OCI-LY7 (cell line): ENCODE data around the gene BICC1. TPM values are rescaled to one million over a fixed set of nuclear protein-coding genes. Genes with fewer than 3 reads are reported as not detected.
"Not testable (repeated sequence)": the region's sequence is repeated elsewhere in the genome, so short reads cannot be mapped to it uniquely, and the experiment has no call there.

Experiments
- BruUV-seq: library from RNA; stranded (reverse); fragments of 400-500 nt; replicated peaks from 2 replicates; lab custom pipeline; 2021; lab: Mats Ljungman, UMichigan
- CTCF ChIA-PET: fragments of 300-600 bp; sonication (Branson Sonifier 250); formaldehyde crosslinking; loops from one replicate; lab custom pipeline; 2022; ENCODE audit warnings: antibody characterized with exemption; ENCODE audit not compliant: unreplicated experiment; lab: Charles Lee
- POLR2A ChIA-PET: fragments of 300-600 bp; sonication (Branson Sonifier 250); formaldehyde crosslinking; loops from one replicate; lab custom pipeline; 2022; ENCODE audit warnings: antibody characterized with exemption; lab: Charles Lee
- DNase-seq: peaks from one replicate; pipeline ENCODE4 v3.0.0-alpha.2; 2015; ENCODE audit warnings: low spot score
- H2AFZ ChIP-seq: fragments of 200-600 bp; sonication (generic), shearing (Covaris generic); 2 replicates; pipeline ENCODE4 v1.6.1; 2014; ENCODE audit warnings: mild to moderate bottlenecking, antibody characterized with exemption, low read length, moderate library complexity
- H3K27ac ChIP-seq: fragments of 200-600 bp; sonication (generic); 2 replicates; pipeline ENCODE4 v1.5.1; 2014; ENCODE audit warnings: mixed run types, low read depth, mild to moderate bottlenecking, moderate library complexity, low read length, inconsistent platforms; ENCODE audit not compliant: poor library complexity, severe bottlenecking
- H3K36me3 ChIP-seq: fragments of 200-600 bp; sonication (generic); 2 replicates; pipeline ENCODE4 v1.6.1; 2014; ENCODE audit warnings: mild to moderate bottlenecking, antibody characterized with exemption, low read length, moderate library complexity, mixed read lengths; ENCODE audit not compliant: insufficient read depth
- H3K4me1 ChIP-seq: fragments of 200-600 bp; sonication (generic); 2 replicates; pipeline ENCODE4 v1.5.1; 2014; ENCODE audit warnings: mild to moderate bottlenecking, low read length; ENCODE audit not compliant: insufficient read depth, poor library complexity, severe bottlenecking
- H3K4me2 ChIP-seq: fragments of 200-600 bp; sonication (generic); 2 replicates; pipeline ENCODE4 v1.6.1; 2014; ENCODE audit warnings: mild to moderate bottlenecking, low read length
- H3K4me3 ChIP-seq: fragments of 200-600 bp; sonication (generic); 2 replicates; pipeline ENCODE4 v1.5.1; 2014; ENCODE audit warnings: mild to moderate bottlenecking, low read depth, low read length; ENCODE audit not compliant: poor library complexity, severe bottlenecking
- H3K79me2 ChIP-seq: fragments of 200-600 bp; sonication (generic); 2 replicates; pipeline ENCODE4 v1.6.1; 2016; ENCODE audit warnings: low read depth, mild to moderate bottlenecking, low read length, moderate library complexity, mixed read lengths; ENCODE audit not compliant: insufficient read depth
- H3K9me2 ChIP-seq: fragments of 200-600 bp; sonication (generic); 2 replicates; pipeline ENCODE4 v1.6.1; 2016; ENCODE audit warnings: mild to moderate bottlenecking, low read length, mixed read lengths; ENCODE audit not compliant: insufficient read depth
- H3K9me3 ChIP-seq: fragments of 200-600 bp; sonication (generic); 2 replicates; pipeline ENCODE4 v1.6.1; 2014; ENCODE audit warnings: mild to moderate bottlenecking, mixed run types, low read length, mixed read lengths
- H4K20me1 ChIP-seq: fragments of 200-600 bp; sonication (generic); 2 replicates; pipeline ENCODE4 v1.6.1; 2014; ENCODE audit warnings: mild to moderate bottlenecking, antibody characterized with exemption, low read length, moderate library complexity, mixed read lengths; ENCODE audit not compliant: insufficient read depth
- CTCF ChIP-seq: fragments of 200-600 bp; sonication (generic); conservative IDR thresholded peaks from 2 replicates; pipeline ENCODE4 v1.5.1; 2014; ENCODE audit warnings: mild to moderate bottlenecking, antibody characterized with exemption, low read length, moderate library complexity, mixed read lengths
- EZH2phosphoT487 ChIP-seq: fragments of 200-600 bp; sonication (generic); IDR thresholded peaks from 2 replicates; pipeline ENCODE4 v1.6.1; 2018; ENCODE audit warnings: low read depth, borderline replicate concordance, mild to moderate bottlenecking, mixed run types, antibody characterized with exemption, low read length, moderate library complexity, mixed read lengths
- intact Hi-C: fragments of 100-400 bp; cut with micrococcal nuclease; formaldehyde crosslinking; loops from one replicate; pipeline ENCODE4 v1.10.0; 2022; ENCODE audit not compliant: unreplicated experiment
- total RNA-seq, 2 experiments: library from RNA; depleted of rRNA in 1 of 2; stranded (reverse); fragments of >200 nt in 1 of 2; shearing (Covaris generic) in 1 of 2; gene quantifications; 2 replicates each; pipeline ENCODE4 v1.2.3, GENCODE V29; 2014 to 2022

BICC1 gene
- total RNA-seq, 2 experiments from 2014 or later, result not detected

- no peak for DNase-seq
- no peak overlapping the region for H3K4me2 ChIP-seq
- H3K9me3 ChIP-seq, result no peaks in the 10 kb centered on the region
- no peaks in the 10 kb centered on the region for H3K79me2 ChIP-seq
- no peaks in the 10 kb centered on the region for H4K20me1 ChIP-seq
- no TSS peak for BruUV-seq
- H3K27ac ChIP-seq, result no peak overlapping the region
- no peaks in the 10 kb centered on the region for H3K9me2 ChIP-seq
- no peaks in the 10 kb centered on the region for H3K36me3 ChIP-seq
- intact Hi-C loops, result no loop called here
- H2AFZ ChIP-seq, result no peak overlapping the region
- TF ChIP-seq CTCF (no peak), EZH2phosphoT487 (no peak)
- no peaks in the 10 kb centered on the region for H3K4me1 ChIP-seq
- no peak overlapping the region for H3K4me3 ChIP-seq
- ChIA-PET POLR2A (no interaction called here), CTCF (no interaction called here)
Measured at GRCh38 chr10:58590924-58591323, 78.3 kb downstream of the BICC1 start.

GRCh38 chr10:58593008-58593407, 80.3 kb downstream of the BICC1 start:
- no peak overlapping the region for H3K4me2 ChIP-seq
- BruUV-seq, result no TSS peak
- TF ChIP-seq CTCF, result no peak
- no peak for TF ChIP-seq EZH2phosphoT487
- no peak overlapping the region for H3K27ac ChIP-seq
- H3K4me1 ChIP-seq, result no peaks in the 10 kb centered on the region
- no peak for DNase-seq
- H4K20me1 ChIP-seq, result no peaks in the 10 kb centered on the region
- H3K9me3 ChIP-seq, result no peaks in the 10 kb centered on the region
- POLR2A ChIA-PET, result no interaction called here
- CTCF ChIA-PET, result no interaction called here
- H3K9me2 ChIP-seq, result no peaks in the 10 kb centered on the region
- no peak overlapping the region for H2AFZ ChIP-seq
- H3K4me3 ChIP-seq, result no peak overlapping the region
- no peaks in the 10 kb centered on the region for H3K36me3 ChIP-seq
- intact Hi-C loops, result no loop called here
- no peaks in the 10 kb centered on the region for H3K79me2 ChIP-seq

GRCh38 chr10:58597211-58597610, 84.5 kb downstream of the BICC1 start:
- H3K9me2 ChIP-seq, H3K27ac ChIP-seq, DNase-seq, H3K4me1 ChIP-seq, H3K4me2 ChIP-seq, H3K36me3 ChIP-seq, H4K20me1 ChIP-seq, H2AFZ ChIP-seq, BruUV-seq, H3K79me2 ChIP-seq, H3K9me3 ChIP-seq, H3K4me3 ChIP-seq, POLR2A ChIA-PET, intact Hi-C loops, CTCF ChIA-PET: not testable (repeated sequence)
